HG02885 (cell line): Measurements from ENCODE around the gene PIGX.

Experiments used
- ATAC-seq: cut with Tn5 transposase; IDR thresholded peaks from one replicate; pipeline ENCODE4 v1.9.1; 2021; ENCODE audit warnings: mild to moderate bottlenecking; ENCODE audit not compliant: unreplicated experiment, poor library complexity

Gene PIGX

GRCh38 chr3:196753201-196753600, 41.0 kb downstream of the PIGX start:
- no peak for ATAC-seq

GRCh38 chr3:196754091-196754981, 42.2 kb downstream of the PIGX start:
- ATAC-seq, result no peak

GRCh38 chr3:196756732-196757131, 44.6 kb downstream of the PIGX start:
- ATAC-seq, result no peak

- ATAC-seq, result no peak
These were observed 45.9 kb downstream of the PIGX start for GRCh38 chr3:196757876-196758739.

- ATAC-seq, result no peak
These were observed 51.0 kb downstream of the PIGX start for GRCh38 chr3:196763179-196763578.

GRCh38 chr3:196765454-196765853, 53.3 kb downstream of the PIGX start:
- ATAC-seq, result no peak

- no peak for ATAC-seq
These were observed 58.9 kb downstream of the PIGX start for GRCh38 chr3:196771067-196771466.

GRCh38 chr3:196772102-196772501, 59.9 kb downstream of the PIGX start:
- ATAC-seq, result no peak

GRCh38 chr3:196772897-196773296, 60.7 kb downstream of the PIGX start:
- no peak for ATAC-seq

- ATAC-seq, result no peak
These were observed 62.1 kb downstream of the PIGX start for GRCh38 chr3:196774191-196774820.

GRCh38 chr3:196774848-196775422, 62.8 kb downstream of the PIGX start:
- ATAC-seq, result no peak

- no peak for ATAC-seq
These were observed 63.8 kb downstream of the PIGX start for GRCh38 chr3:196775938-196776337.

- ATAC-seq, result no peak
These were observed 65.7 kb downstream of the PIGX start for GRCh38 chr3:196777836-196778235.

GRCh38 chr3:196778755-196779154, 66.6 kb downstream of the PIGX start:
- ATAC-seq, result no peak

GRCh38 chr3:196782511-196782910, 70.3 kb downstream of the PIGX start:
- no peak for ATAC-seq
